ENCODE measurements around the gene DLGAP1. TPM values are rescaled to one million over a fixed set of nuclear protein-coding genes. Genes with fewer than 3 reads are reported as not detected.
A peak's percentile ranks its signal among the peaks of the same experiment; 100 is the strongest.

DLGAP1 gene
- total and polyA plus RNA-seq, 2 of the 4 experiments (the other 2 are of a cell fraction) = under 0.01 to 0.09 TPM

DNA sequence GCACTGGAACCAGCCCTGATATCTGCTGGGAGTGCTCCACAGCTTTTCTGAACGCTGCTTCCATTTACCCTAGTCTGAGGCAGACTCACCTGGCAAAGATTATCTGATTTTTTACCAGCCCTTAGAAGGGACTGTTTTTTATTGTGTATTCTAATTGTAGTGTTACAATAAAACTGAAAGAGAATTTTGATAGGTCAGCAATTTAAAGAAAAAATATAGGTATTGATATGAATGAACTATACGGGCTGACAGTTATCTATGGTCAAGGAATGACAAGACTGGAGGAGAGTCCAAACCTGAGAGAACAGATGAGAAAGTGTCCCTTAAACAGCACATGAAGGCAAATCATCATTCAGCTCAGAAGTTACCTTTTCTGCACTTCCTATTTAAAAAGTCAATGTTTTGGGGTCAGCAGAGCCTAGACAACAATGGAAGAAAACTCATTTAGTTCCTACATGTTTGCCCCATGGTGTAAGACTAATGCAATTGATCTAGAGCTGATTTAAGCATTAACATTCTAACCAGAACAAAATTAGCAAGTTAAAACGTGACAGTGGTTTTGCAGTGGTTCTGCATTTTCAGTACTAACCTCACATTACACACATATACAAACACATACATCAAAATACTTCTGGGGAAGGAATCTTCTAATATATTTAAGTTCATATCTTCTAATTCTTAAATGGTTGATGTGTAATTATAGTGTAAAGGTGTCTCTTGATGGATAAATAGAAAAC is 504.3 kb downstream of the DLGAP1 start:
- Histone ChIP-seq H3K4ac (ENCODE audit: low read depth, low read length) (no peak overlapping the region), H3K27ac (ENCODE audit: insufficient read depth, low read length) (no peak overlapping the region), H3K79me1 (ENCODE audit: low read depth in 1 of 2, low read length in 2 of 2) (no peaks in the 10 kb centered on the region), H2AK5ac (ENCODE audit: low read depth, low read length) (no peak overlapping the region), H4K5ac (ENCODE audit: low read depth, low read length) (no peak overlapping the region), H4K20me1 (ENCODE audit: insufficient read depth, low read length) (no peaks in the 10 kb centered on the region), H3K18ac (ENCODE audit: low read depth, low read length) (no peak overlapping the region), H2BK15ac (ENCODE audit: low read depth, low read length) (no peak overlapping the region), H3K56ac (ENCODE audit: extremely low read depth, insufficient read depth, low read length) (no peak overlapping the region), H3K36me3 (ENCODE audit: control insufficient read depth, insufficient read depth, low read length) (no peaks in the 10 kb centered on the region), H3K4me3 (ENCODE audit: insufficient read depth, low read depth, low read length) (no peak overlapping the region), H4K8ac (ENCODE audit: low read depth in 2 of 2, low read length in 2 of 2) (no peak overlapping the region), H4K91ac (ENCODE audit: insufficient read depth, low read depth, low read length) (no peak overlapping the region), H2BK5ac (ENCODE audit: low read depth, low read length, poor library complexity, severe bottlenecking) (no peak overlapping the region), H3K23ac (ENCODE audit: low read depth, low read length) (no peak overlapping the region), H3K9me3 (ENCODE audit: control insufficient read depth, insufficient read depth, low read length) (no peaks in the 10 kb centered on the region), H2AK9ac (replicated peaks; ENCODE audit: low read depth, low read length, poor library complexity) (no peak overlapping the region), H3K9me1 (ENCODE audit: insufficient read depth, low read length) (no peaks in the 10 kb centered on the region), H3K4me1 (ENCODE audit: control insufficient read depth, insufficient read depth, low read length) (no peaks in the 10 kb centered on the region), H2BK120ac (ENCODE audit: low read depth, low read length) (no peak overlapping the region), H3K27me3 (ENCODE audit: control insufficient read depth, insufficient read depth, low read length) (peaks cover 5% of the 10 kb centered on the region), H3K14ac (replicated peaks; ENCODE audit: low read depth, low read length) (no peak overlapping the region), H2BK20ac (ENCODE audit: low read depth, low read length) (no peak overlapping the region), H2AFZ (replicated peaks; ENCODE audit: low read length, poor library complexity) (no peak overlapping the region), H3K9ac (ENCODE audit: low read depth, low read length) (no peak overlapping the region), H3K4me2 (ENCODE audit: low read depth, low read length) (no peak overlapping the region)
- intact Hi-C loops (cut with micrococcal nuclease) (no loop called here), in situ Hi-C loops (cut with MboI; ENCODE audit: low sequenced_read_pairs) (no loop called here), dilution Hi-C loops (cut with HindIII; ENCODE audit: low sequenced_read_pairs, unreplicated experiment) (no loop called here)
- ATAC-seq (ENCODE audit: low read depth) = no peak
- 80% methylated on average over 1 of the region's 3 CpGs; no CpG with 5 or more reads in 1 of the 2 experiments for WGBS, 2 experiments (ENCODE audit: extremely low coverage in 2 of 2, insufficient read length in 1 of 2)
- POLR2A ChIA-PET (ENCODE audit: unreplicated experiment) = no interaction called here
- BruUV-seq (replicated peaks) = no TSS peak
- DNase-seq = no peak
- TF ChIP-seq RAD21 (IDR thresholded peaks at IDR 0.05; ENCODE audit: low read length) = no peak
- TF ChIP-seq MXI1 (IDR thresholded peaks at IDR 0.05; ENCODE audit: borderline replicate concordance, low read depth, low read length) = no peak
- TF ChIP-seq POLR2A (IDR thresholded peaks at IDR 0.05; ENCODE audit: low read depth, low read length) = no peak
- TF ChIP-seq MAFK (IDR thresholded peaks at IDR 0.05; ENCODE audit: low read depth, low read length) = peak; percentile 82
- no peak for TF ChIP-seq FOS (IDR thresholded peaks at IDR 0.05; ENCODE audit: low read depth, low read length)
- TF ChIP-seq BHLHE40 (IDR thresholded peaks at IDR 0.05; ENCODE audit: low read depth, low read length) = no peak
- no peak for TF ChIP-seq NFE2L2 (IDR thresholded peaks at IDR 0.05; ENCODE audit: low read depth, low read length)
- no peak for TF ChIP-seq SMC3 (IDR thresholded peaks at IDR 0.05; ENCODE audit: low read depth, low read length)
- CTCF ChIA-PET = no interaction called here
